Adipose tissue (tissue), 3 donors: ENCODE results near the gene NKTR. TPM values are rescaled to one million over a fixed set of nuclear protein-coding genes. Genes with fewer than 3 reads are reported as not detected.

ENCODE experiments used
- H3K27ac ChIP-seq: one replicate; pipeline ENCODE4 v1.5.1; 2013; ENCODE audit warnings: low read depth, low read length
- WGBS, 3 donors: extraction: QIAGEN DNeasy Blood & Tissue Kit; methylation state at CpG; one replicate each; pipeline ENCODE4 v1.1.7; 2013; 5-methylcytosine and 5-hydroxymethylcytosine counted together
- polyA plus RNA-seq, 3 donors: library from polyadenylated mRNA; stranded (reverse); fragments of 200-250 nt; gene quantifications; one replicate each; pipeline ENCODE4 v1.2.3, GENCODE V29; 2013
- donor health status: healthy with polysubstance abuse.
- donor health status: Bipolar disorder and iron deficiency.
- donor health status: healthy.

NKTR gene
- polyA plus RNA-seq, 3 donors = 15.3 to 27.9 (median 20.2) TPM

- no peak overlapping the region for H3K27ac ChIP-seq
- WGBS, 3 donors = 31 to 44% (median 37%) methylated on average over 80 of the region's 80 CpGs
These were observed 85.7 kb downstream of the NKTR start for GRCh38 chr3:42685891-42686820.

- 88 to 92% (median 91%) methylated on average over 7 of the region's 7 CpGs for WGBS, 3 donors
- H3K27ac ChIP-seq = no peak overlapping the region
These were observed 86.6 kb downstream of the NKTR start for GRCh38 chr3:42686832-42687650.

GRCh38 chr3:42688016-42688415, 87.5 kb downstream of the NKTR start:
- 88 to 91% (median 90%) methylated on average over 15 of the region's 15 CpGs for WGBS, 3 donors
- no peak overlapping the region for H3K27ac ChIP-seq

GRCh38 chr3:42688487-42689420, 88.3 kb downstream of the NKTR start:
- no peak overlapping the region for H3K27ac ChIP-seq
- WGBS, 3 donors = 80 to 89% (median 88%) methylated on average over 22 of the region's 22 CpGs

- H3K27ac ChIP-seq = no peak overlapping the region
- WGBS, 3 donors = 60 to 69% (median 63%) methylated on average over 9 of the region's 9 CpGs
These were observed 89.0 kb downstream of the NKTR start for GRCh38 chr3:42689421-42690014.

- H3K27ac ChIP-seq = no peak overlapping the region
- WGBS, 3 donors = 59 to 86% (median 79%) methylated on average over 7 of the region's 7 CpGs
These were observed 89.7 kb downstream of the NKTR start for GRCh38 chr3:42690191-42690590.

- 67 to 79% (median 71%) methylated on average over 10 of the region's 10 CpGs for WGBS, 3 donors
These were observed 90.5 kb downstream of the NKTR start for GRCh38 chr3:42690766-42691680.

GRCh38 chr3:42691816-42692666, 91.6 kb downstream of the NKTR start:
- H3K27ac ChIP-seq = no peak overlapping the region
- WGBS, 3 donors = 75 to 80% (median 79%) methylated on average over 13 of the region's 13 CpGs

More at GRCh38 chr3:42690766-42691680, 90.5 kb downstream of the NKTR start:
- H3K27ac ChIP-seq = no peak overlapping the region

GRCh38 chr3:42692667-42693529, 92.4 kb downstream of the NKTR start:
- WGBS, 3 donors = 80 to 89% (median 88%) methylated on average over 17 of the region's 17 CpGs
- no peak overlapping the region for H3K27ac ChIP-seq

GRCh38 chr3:42693530-42693930, 93.0 kb downstream of the NKTR start:
- H3K27ac ChIP-seq = no peak overlapping the region
- 69 to 78% (median 70%) methylated on average over 4 of the region's 4 CpGs for WGBS, 3 donors

GRCh38 chr3:42694366-42694765, 93.9 kb downstream of the NKTR start:
- H3K27ac ChIP-seq = no peak overlapping the region

GRCh38 chr3:42696356-42697288, 96.1 kb downstream of the NKTR start:
- no peak overlapping the region for H3K27ac ChIP-seq
- 71 to 79% (median 75%) methylated on average over 19 of the region's 19 CpGs for WGBS, 3 donors

- 79 to 87% (median 87%) methylated on average over 18 of the region's 18 CpGs for WGBS, 3 donors
- no peak overlapping the region for H3K27ac ChIP-seq
These were observed 97.0 kb downstream of the NKTR start for GRCh38 chr3:42697289-42698051.
